Spleen (tissue), 11 donors: ENCODE results near the gene HOXB6. TPM values are rescaled to one million over a fixed set of nuclear protein-coding genes. Genes with fewer than 3 reads are reported as not detected.
A peak's percentile ranks its signal among the peaks of the same experiment; 100 is the strongest.

Experiments
- DNase-seq: peaks from one replicate; pipeline ENCODE4 v3.0.0-alpha.2; 2020
- H3K27ac ChIP-seq, 8 donors: fragments of 200-600 bp; sonication (generic) in 7 of 8; 1 replicate in 4 of 8; 2 replicates in 4 of 8; pipeline versions ENCODE4 v1.5.0 to v1.8.0; 2016 to 2021; ENCODE audit warnings: inconsistent platforms in 4 of 8, mild to moderate bottlenecking in 4 of 8, moderate library complexity in 1 of 8
- H3K27me3 ChIP-seq, 7 donors: fragments of 200-600 bp; sonication (generic) in 6 of 7; replicated peaks in 1 of 7; 1 replicate in 4 of 7; 2 replicates in 3 of 7; pipeline versions ENCODE4 v1.5.0 to v1.8.0; 2016 to 2021; ENCODE audit warnings: inconsistent platforms in 3 of 7, mild to moderate bottlenecking in 1 of 7
- H3K36me3 ChIP-seq, 6 donors: fragments of 200-600 bp; sonication (generic) in 5 of 6; 1 replicate in 4 of 6; 2 replicates in 2 of 6; pipeline versions ENCODE4 v1.5.0 to v1.8.0; 2016 to 2021; ENCODE audit warnings: inconsistent platforms in 2 of 6
- H3K4me1 ChIP-seq, 6 donors: fragments of 200-600 bp; sonication (generic) in 5 of 6; 1 replicate in 3 of 6; 2 replicates in 3 of 6; pipeline versions ENCODE4 v1.5.0 to v1.8.0; 2016 to 2021; ENCODE audit warnings: inconsistent platforms in 3 of 6
- H3K4me3 ChIP-seq, 8 donors: fragments of 200-600 bp; sonication (generic) in 7 of 8; 1 replicate in 4 of 8; 2 replicates in 4 of 8; pipeline versions ENCODE4 v1.5.0 to v1.8.0; 2016 to 2021; ENCODE audit warnings: inconsistent platforms in 4 of 8, mild to moderate bottlenecking in 4 of 8, moderate library complexity in 2 of 8
- H3K9me3 ChIP-seq, 8 donors: fragments of 200-600 bp; sonication (generic) in 7 of 8; 1 replicate in 4 of 8; 2 replicates in 4 of 8; pipeline versions ENCODE4 v1.5.0 to v1.8.0; 2016 to 2021; ENCODE audit warnings: inconsistent platforms in 4 of 8
- CTCF ChIP-seq, 11 experiments: fragments of 200-600 bp in 7 of 11; fragments of 450-650 bp in 4 of 11; sonication (generic) in 4 of 11; IDR thresholded peaks in 8 of 11; conservative IDR thresholded peaks in 3 of 11; 1 replicate in 7 of 11; 2 replicates in 4 of 11; pipeline versions ENCODE4 v1.4.0 to v1.8.0; 2016 to 2021; ENCODE audit warnings: antibody characterized with exemption in 11 of 11, inconsistent platforms in 4 of 11, mild to moderate bottlenecking in 1 of 11
- POLR2A ChIP-seq, 3 donors: fragments of 450-650 bp; IDR thresholded peaks; one replicate each; pipeline ENCODE4 v1.5.1; 2017; ENCODE audit warnings: antibody characterized with exemption in 3 of 3, mild to moderate bottlenecking in 1 of 3
- POLR2AphosphoS5 ChIP-seq, 3 donors: sonication (generic); formaldehyde crosslinking; IDR thresholded peaks; one replicate each; pipeline ENCODE4 v1.5.1; 2017; ENCODE audit warnings: antibody characterized with exemption in 3 of 3
- WGBS, 5 donors: extraction: QIAGEN DNeasy Blood & Tissue Kit in 3 of 5; methylation state at CpG; one replicate each; pipeline versions ENCODE4 v1.1.5 to v1.1.7; 2013 to 2018; 5-methylcytosine and 5-hydroxymethylcytosine counted together
- intact Hi-C: fragments of 100-400 bp; cut with DNase I; formaldehyde crosslinking; loops from one replicate; pipeline ENCODE4 v1.15.0; 2023; ENCODE audit warnings: low total_unique reads
- polyA plus RNA-seq, 3 donors: library from polyadenylated mRNA; stranded (reverse); fragments of 200-250 nt; gene quantifications; one replicate each; pipeline ENCODE4 v1.2.1, GENCODE V29; 2013
- total RNA-seq, 7 donors: library from RNA; depleted of rRNA in 3 of 7; stranded (reverse); fragments of >200 nt in 3 of 7; fragmentation: NEBNext Ultra II Directional in 4 of 7; extraction: Animal tissue kit (Norgen Biotek cat#: 25700) in 4 of 7; gene quantifications; one replicate each; pipeline versions ENCODE4 v1.1.0 to v1.2.1, GENCODE V29; 2016 to 2021
- donor health status: healthy with polysubstance abuse.
- donor health status: DM: no; HTN: no; CAD: no; lungs with moderate emphysema.
- donor health status: DM: no; HTN: no; CAD: no.
- donor health status: Bipolar disorder and iron deficiency.
- donor health status: healthy.
- donor health status: DM: no; HTN: no; CAD: no.
- donor health status: DM: yes; HTN: yes; CAD: no.

HOXB6 gene
- total and polyA plus RNA-seq, 10 donors: 1.2 to 4.5 (median 2.9) TPM

GRCh38 chr17:48597778-48598631 lies 6.8 kb downstream of the HOXB6 start:
- Histone ChIP-seq H3K4me3 (peak overlapping the region; percentile 39 to 74 (median 47)), H3K9me3 (no peaks in the 10 kb centered on the region), H3K4me1 (peaks cover 26 to 77% (median 56%) of the 10 kb centered on the region in 6 donors), H3K36me3 (no peaks in the 10 kb centered on the region), H3K27ac (peak overlapping the region in 7 of 8 donors; percentile 55 to 85 (median 76)), H3K27me3 (peaks cover 6 to 100% (median 92%) of the 10 kb centered on the region in 7 donors)
- intact Hi-C loops: no loop called here
- TF ChIP-seq CTCF (IDR thresholded peaks at IDR 0.05 in 8 of 11, conservative IDR thresholded peaks at IDR 0.05 in 3 of 11): no peak
- TF ChIP-seq POLR2AphosphoS5 (IDR thresholded peaks at IDR 0.05): peak; percentile 22 to 79 (median 73)
- peak in 1 of 3 donors; percentile 16 for TF ChIP-seq POLR2A (IDR thresholded peaks at IDR 0.05)
- 1 to 3% (median 2%) methylated on average over 34 to 68 of the region's 68 CpGs for WGBS, 5 donors
- peak; percentile 83 for DNase-seq

- H3K27me3 ChIP-seq: peaks cover 6 to 100% (median 93%) of the 10 kb centered on the region in 7 donors
Observed at GRCh38 chr17:48597528-48597777, 7.3 kb downstream of the HOXB6 start.

GRCh38 chr17:48596735-48597527 lies 7.9 kb downstream of the HOXB6 start:
- Histone ChIP-seq H3K9me3 (no peaks in the 10 kb centered on the region), H3K36me3 (no peaks in the 10 kb centered on the region), H3K4me3 (peak overlapping the region; percentile 39 to 74 (median 47)), H3K27me3 (peaks cover 6 to 100% (median 93%) of the 10 kb centered on the region in 7 donors), H3K27ac (peak overlapping the region in 6 of 8 donors; percentile 72 to 85 (median 77)), H3K4me1 (peaks cover 19 to 77% (median 59%) of the 10 kb centered on the region in 6 donors)
- TF ChIP-seq POLR2A (IDR thresholded peaks at IDR 0.05): no peak
- TF ChIP-seq POLR2AphosphoS5 (IDR thresholded peaks at IDR 0.05): no peak
- no peak for TF ChIP-seq CTCF (IDR thresholded peaks at IDR 0.05 in 8 of 11, conservative IDR thresholded peaks at IDR 0.05 in 3 of 11)
- 11 to 25% (median 14%) methylated on average over 25 to 26 of the region's 26 CpGs for WGBS, 5 donors
- DNase-seq: peak; percentile 48
- intact Hi-C loops: no loop called here

More at GRCh38 chr17:48597528-48597777, 7.3 kb downstream of the HOXB6 start:
- Histone ChIP-seq H3K4me1 (peaks cover 23 to 77% (median 60%) of the 10 kb centered on the region in 6 donors), H3K27ac (peak overlapping the region in 7 of 8 donors; percentile 55 to 85 (median 76)), H3K36me3 (no peaks in the 10 kb centered on the region), H3K9me3 (no peaks in the 10 kb centered on the region), H3K4me3 (peak overlapping the region; percentile 39 to 74 (median 47))
- no peak for DNase-seq
- TF ChIP-seq POLR2AphosphoS5 (IDR thresholded peaks at IDR 0.05) (no peak), CTCF (IDR thresholded peaks at IDR 0.05 in 8 of 11, conservative IDR thresholded peaks at IDR 0.05 in 3 of 11) (no peak), POLR2A (IDR thresholded peaks at IDR 0.05) (no peak)
- intact Hi-C loops: no loop called here
- 0 to 8% (median 1%) methylated on average over 7 to 16 of the region's 16 CpGs for WGBS, 5 donors
